ENCODE measurements around the gene MAPK8IP1. TPM values are rescaled to one million over a fixed set of nuclear protein-coding genes. Genes with fewer than 3 reads are reported as not detected.

MAPK8IP1 gene
- total RNA-seq, 1 experiment from 2014 or later: 24.0 TPM

DNA sequence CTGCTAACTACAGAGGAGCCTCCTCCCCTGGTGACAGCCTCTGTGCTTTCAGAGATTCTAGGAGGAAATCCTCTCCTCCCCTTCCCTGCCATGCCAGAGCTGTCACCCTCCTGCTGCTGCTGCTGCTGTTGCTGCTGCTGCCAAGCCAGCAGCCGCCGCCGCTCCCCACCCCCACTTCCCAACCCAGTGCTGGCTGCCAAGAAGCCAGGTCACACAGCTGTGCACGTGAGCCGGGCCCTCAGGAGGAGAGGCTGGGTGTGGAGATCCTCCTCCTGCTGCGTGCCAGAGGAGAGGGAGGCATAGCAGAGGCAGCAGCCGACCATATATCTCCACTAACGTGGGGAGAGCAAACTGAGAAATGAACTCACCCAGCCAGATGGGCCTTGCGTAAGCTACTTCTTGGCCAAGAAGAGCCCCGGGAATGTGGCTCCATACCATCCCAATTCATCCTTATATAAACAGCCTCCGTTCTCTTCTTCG, 25.8 kb upstream of the MAPK8IP1 start:
- DNase-seq (ENCODE audit: low read depth): no peak

DNA sequence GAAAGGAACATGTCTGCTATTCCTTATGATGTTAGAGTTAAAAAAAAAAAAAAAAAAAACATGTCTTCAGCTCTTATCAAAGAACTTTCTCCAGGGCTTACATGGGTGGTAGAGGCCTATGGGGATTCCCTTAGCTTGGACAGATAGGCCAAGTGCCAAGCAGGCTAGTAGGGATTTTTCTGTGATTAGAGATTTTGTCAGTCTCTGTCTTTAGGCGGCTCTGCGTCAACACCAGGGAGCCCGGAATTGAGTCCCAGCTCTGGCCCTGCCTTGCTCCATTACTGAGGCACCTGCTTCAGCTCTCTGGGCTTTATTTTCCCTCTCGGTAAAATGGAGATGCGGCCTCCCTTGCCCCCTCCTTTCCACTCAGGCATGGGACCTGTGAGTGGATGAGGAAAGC, 25.1 kb upstream of the MAPK8IP1 start:
- DNase-seq (ENCODE audit: low read depth): no peak

DNA sequence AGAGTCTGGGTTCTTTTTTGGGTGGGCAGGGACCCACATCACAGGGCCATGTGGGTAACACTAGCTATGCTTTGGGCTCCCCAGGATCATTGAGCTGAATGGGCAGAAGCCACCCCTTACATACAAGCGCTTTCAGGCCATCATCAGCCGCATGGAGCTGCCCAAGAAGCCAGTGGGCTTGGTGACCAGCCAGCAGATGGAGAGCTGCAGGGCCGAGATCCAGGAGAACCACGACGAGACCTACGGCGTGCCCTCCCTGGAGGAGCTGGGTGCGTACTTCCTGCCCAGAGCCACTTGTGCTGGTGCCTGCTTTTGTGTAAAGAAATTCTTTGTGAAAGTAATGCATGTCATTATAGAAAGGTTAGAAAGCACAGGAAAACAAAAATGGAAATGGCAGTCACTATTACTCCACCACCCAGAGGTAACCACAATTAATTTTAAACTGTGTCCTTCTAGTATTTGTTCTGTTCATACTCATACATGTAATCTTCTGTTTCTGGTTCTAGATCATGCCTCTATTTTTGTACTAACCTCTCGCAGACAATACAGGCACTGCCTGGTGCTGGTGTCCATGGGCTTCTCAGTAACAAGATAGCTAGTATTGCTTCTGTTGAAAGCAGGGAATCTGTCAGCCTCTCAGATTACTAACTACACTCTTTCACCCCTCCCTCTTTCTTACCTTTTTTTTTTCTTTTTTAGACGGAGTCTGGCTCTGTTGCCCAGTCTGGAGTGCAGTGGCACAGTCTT, 24.5 kb upstream of the MAPK8IP1 start:
- DNase-seq (ENCODE audit: low read depth): no peak

DNA sequence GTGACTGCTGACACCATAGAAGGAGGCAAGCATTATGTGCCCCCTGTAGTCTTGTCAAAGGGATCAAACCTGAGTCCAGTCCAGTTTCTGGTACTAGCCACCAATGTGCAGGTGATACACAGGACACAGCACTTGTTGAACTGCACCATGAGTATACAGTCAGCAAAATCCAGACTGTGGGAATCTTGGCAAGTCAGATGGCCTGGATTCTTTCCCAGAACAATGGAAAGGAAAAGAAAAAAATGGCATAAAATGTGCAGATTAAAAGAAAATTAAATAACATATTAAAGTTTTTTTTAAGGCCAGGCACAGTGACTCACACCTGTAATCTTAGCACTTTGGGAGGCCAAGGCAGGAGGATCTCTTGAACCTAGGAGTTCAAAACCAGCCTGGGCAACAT, 21.4 kb upstream of the MAPK8IP1 start:
- no peak for DNase-seq (ENCODE audit: low read depth)

DNA sequence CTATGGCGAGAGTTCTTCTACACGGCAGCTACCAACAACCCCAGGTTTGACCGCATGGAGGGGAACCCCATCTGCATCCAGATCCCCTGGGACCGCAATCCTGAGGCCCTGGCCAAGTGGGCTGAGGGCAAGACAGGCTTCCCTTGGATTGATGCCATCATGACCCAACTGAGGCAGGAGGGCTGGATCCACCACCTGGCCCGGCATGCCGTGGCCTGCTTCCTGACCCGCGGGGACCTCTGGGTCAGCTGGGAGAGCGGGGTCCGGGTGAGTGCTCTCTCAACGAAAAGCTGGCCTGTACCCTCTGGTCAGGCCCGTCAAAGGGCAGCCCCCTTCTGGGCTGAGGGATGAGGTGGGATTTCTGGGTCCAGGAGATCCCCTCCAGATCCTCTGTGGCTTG, 15.9 kb upstream of the MAPK8IP1 start:
- DNase-seq (ENCODE audit: low read depth): no peak

DNA sequence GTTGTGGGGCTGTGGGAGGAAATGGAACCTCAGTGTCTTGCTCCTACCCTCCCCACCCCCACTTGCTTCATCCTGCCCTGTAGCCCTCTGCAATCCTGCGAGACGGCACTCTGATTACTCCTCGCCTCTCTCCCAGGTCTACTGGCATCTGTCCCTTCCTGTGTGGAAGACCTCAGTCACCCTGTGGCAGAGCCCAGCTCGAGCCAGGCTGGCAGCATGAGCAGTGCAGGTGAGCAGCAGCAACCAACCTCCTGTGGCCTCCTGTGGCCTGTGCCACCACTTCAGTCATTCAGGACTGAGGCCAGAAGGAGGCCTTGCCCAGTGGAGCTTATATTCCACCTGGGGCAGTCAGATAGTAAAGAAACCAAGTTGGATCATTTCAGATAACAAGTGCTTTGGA, 14.7 kb upstream of the MAPK8IP1 start:
- no peak for DNase-seq (ENCODE audit: low read depth)

DNA sequence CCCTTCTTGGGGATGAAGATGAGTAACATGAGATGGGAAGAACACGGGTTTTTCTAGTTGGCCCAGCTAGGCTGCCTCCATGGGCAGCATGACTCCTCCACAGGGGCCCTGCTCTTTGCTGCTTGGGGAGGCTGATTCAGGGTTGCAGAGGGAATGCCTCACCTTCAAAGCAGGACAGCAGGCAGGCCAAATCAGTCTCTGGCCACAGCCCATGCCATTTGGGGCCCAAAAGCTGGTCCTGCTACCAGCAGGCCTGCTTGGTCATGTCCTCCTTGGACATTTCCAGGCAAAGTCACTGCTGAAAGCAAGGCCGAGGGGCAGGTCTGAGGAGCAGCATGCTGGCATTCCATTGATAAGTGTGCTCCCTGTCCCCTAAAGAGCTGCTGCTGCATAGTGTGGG, 13.8 kb upstream of the MAPK8IP1 start:
- DNase-seq (ENCODE audit: low read depth): no peak

DNA sequence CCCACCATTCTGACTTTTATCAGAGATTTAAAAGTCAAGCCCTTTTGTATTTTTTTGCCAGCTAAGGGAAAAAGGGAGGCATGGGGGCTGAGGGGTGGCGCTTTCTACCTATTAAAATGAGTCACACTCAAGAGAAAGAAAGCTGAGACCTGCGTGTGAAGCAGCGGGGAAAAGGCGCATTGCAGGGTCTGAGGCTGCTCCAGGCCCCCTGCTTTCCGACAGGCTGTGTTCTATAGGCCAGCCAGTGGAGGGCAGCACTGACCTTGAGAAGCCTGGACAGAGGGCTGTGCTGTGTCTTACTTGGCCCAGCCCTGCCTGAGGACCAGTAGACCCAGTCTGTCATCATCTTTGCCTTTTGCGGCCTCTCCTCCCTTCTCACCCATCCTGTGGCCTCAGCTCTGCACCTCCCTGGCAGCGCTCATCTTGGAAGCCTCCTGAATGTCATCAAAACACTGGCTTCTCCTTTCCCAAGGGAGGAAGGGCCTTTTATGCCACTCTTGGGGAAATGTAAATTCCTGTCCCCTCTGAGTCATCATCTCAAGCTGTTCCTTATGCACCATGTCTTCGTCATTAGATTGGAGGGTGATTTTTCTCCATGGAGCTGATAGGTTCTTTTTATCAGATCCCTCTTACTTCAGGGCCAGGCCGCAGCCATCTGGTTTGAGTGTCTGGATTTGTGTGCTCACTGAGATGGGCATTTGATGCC, 12.6 kb upstream of the MAPK8IP1 start:
- peak; percentile 95 for DNase-seq (ENCODE audit: low read depth)

DNA sequence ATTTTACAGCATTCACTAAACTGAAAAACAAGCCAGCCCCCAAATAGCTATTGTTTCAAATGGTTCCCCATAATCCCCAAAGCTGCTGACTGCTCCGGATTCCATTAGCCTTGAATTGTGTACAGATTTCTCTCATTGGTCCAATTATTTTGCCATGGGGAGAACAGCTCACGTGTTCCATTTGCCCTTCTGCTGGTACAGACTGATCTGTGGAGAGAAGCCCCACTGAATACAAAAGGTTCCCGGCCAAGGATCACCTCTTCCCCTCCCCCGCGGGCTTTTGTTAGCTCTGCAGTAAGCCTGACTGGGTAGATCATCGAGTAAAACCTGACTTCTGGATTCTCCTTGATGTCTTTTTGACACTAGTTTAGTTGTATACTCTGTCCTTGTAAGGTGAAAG, 9.1 kb upstream of the MAPK8IP1 start:
- DNase-seq (ENCODE audit: low read depth): no peak

DNA sequence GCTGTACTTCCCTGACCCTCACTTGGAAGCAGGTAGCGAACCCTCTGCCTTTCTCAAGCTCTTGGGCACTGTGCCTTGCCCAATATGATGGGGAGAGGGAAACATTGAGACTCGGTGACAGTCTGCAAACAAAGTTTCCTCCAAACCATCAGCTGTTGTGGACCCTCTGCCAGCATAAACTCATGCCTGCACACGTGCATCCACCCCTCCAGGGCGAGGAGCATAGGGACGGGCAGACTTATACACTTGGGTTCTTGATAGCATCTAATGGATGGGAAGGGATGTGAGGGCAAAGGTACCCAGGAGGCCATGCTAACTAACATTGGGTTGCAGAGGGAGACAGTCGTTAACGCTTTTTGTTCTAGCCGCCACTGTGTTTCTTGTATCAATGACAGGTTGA, 8.2 kb upstream of the MAPK8IP1 start:
- DNase-seq (ENCODE audit: low read depth): no peak

DNA sequence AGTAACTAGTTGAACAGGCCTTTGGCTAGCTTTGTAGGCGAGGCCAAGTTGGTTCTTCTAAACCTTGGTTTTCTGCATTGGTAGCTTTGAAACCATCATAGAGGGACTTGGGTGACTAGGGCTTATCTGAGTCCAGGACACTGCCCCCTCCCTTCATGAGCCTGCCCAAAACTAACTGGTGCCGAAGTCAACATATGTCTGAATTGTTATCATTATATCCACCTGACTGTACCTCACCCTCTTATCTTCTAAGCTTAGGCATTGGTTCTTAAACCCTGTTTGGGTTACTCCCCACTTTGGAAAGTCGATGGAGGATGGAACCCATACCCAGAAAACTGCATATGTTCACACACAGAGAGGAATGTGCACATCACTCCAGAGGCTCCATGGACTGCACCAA, 7.6 kb upstream of the MAPK8IP1 start:
- no peak for DNase-seq (ENCODE audit: low read depth)

DNA sequence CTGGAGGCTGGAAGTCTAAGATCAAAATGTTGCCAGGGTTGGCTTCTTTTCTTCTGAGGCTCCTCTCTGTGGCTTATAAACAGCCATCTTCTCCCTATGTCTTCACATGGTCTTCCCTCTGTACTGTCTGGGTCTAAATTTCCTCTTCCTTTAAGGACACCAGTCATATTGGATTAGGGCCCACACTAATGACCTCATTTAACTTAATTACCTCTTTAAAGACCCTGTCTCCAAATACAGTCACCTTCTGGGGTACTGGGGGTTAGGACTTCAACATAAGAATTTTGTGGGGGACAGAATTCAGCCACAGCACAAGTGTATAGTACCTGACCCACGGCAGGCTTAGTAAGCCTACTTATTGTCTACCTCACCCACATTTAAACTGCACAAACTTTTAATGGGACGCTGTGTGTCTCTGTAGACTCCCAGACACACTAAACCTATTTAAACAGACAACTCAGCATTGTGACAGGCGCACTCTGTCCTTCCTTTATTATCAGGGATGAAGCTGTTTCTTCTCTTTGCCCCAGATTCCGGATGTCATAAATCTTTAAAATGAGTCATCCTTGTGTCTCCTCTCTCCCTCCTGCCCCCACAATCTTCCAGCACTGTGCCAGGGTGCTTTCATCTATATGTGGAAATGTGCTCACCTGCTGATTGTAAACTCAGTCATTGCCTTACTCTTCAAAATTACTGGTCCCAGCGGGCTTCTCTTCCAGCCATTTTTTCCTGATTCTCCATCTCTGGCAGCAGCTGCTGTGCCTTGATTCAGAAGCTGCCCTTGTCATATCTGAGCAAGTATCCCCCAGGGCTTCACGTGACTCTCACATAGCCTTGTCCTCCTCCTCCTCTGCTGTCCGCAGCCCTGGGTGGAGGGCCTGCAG, 5.4 kb upstream of the MAPK8IP1 start:
- DNase-seq (ENCODE audit: low read depth): peak; percentile 90

DNA sequence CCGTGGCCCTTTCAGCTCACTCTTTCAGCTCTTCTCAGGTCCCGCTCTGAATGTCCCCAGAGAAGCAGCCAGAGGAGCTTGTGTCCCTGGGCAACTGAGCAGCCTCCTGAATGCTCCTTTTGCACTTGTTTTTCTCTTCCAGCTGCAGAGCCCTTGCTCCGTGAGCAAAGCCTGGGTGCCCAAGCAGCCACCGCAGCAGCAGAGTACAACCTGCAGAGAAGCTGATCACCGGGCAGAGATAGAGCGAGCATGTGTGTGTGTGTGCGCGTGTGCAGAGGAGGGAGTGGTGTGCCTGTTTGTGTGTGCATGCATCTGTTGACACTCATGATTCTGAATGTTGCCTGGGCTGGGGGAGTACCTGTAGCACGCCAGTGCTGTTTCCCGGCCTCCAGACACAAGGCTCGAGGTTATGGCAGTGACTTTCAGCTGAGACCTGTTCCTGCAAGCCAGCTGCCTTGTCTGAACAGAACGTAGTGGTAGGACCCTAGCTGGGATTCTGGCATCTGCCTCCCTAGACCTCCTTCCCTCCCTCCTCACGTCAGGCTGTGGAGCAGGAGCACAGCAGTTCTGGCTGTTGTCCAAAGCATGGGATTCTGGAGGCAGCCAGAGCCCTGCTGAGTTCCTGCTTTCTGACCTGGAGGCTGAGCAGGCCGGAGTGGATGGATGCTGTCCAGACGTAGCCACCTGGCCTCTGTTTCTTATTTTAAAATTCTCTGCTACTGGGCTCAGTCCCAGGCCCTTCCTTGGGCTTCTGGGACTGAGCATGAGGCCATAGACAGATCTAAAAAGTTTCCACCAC, 4.5 kb upstream of the MAPK8IP1 start:
- DNase-seq (ENCODE audit: low read depth): no peak

DNA sequence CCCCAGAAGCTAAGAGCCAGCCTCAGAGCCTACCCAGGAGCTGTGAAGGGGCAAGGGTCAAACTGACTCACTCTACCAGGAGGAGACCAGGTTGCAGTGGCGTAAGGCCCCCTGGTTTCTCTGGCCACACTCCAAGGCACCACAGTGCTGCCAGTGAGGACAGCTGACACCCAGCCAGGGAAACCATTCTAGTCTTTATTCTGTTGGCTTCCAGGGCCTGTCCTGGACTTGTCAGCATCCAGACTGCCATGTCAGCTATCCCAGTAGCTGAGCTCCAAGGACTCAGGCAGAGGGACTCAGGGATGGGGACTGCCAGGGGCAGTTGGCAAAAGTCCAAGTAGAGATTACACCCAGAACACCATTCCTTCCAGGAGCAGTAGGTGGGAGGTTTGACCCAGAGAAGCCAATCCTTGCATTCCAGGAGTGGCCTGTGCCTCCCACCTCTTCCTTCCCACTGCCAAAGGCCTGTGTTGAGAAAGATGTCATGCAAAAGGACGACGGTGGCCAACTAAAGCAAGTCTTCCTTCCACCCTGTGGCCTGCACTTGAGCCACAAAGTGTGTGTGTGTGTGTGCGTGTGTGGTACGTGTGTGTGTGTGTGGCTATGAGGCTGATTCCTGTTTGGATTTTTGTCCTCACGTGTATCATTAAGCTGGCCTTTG, 3.6 kb upstream of the MAPK8IP1 start:
- DNase-seq (ENCODE audit: low read depth): peak; percentile 33

DNA sequence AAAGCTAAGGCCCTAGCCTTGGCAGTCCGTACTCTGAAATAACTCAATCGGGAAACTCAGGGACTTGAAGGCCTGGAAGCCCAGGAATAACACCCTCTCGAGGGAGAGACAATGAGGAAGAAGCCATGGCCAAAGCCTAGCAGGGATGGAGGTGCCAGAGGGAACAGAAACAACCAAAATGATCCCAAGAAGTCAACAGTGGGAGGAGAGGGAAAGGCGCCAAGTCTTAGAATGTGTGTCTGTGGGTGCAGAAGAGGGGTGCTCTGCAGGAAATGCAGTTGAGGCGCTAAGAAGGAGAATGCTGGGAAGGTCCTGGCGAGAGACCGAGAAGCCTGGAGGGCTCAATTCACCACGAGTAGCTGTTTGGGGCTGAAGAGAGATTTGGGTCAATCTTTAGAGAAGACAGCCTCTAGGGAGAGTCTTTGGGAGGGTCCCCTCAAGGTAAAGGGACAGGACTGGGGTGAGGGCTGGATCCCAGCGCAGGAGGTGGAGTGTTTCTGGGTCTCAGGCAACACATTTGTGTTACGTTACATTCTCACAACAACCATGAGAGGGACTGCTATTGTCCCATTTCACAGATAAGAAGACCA, 760 bp upstream of the MAPK8IP1 start:
- no peak for DNase-seq (ENCODE audit: low read depth)

DNA sequence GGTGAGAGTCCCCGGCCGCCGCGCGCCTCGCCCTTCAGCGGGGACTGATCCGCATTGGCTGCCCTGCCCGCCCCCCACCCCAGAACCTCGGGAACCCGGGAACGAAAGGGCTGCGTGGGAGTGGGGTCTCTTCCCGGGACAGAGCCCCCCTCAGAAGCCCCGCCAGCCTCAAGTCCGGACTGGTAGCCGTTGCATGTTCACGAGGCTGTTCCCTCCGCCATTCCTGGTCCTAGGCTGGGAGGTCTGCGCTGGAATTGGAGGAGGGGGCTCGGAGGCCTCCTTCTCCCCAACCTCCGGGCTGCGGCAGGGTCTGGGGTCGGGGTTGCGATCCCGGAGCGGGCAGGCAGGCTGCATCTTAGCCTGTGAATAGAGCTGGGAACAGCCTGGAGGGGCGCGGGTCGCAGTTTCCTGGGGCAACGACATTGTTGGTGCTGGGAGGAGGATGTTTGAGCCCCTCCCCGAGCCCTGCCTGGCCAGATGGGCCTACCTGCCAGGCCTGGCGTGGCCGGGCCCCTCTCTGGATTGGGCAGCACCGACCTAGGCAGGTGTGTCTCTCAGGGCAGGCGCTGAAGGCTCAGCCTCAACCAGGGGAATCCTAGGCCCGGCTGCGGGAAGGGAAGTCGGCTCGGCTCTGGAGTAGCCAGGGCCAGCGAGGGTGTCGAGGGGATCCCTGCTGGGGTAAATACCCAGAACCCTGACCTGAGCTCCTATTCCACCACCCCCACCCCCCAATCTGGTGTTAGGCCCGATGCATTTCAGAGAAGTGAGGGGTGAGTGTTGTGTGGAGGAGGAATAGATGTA, 670 bp downstream of the MAPK8IP1 start:
- no peak for DNase-seq (ENCODE audit: low read depth)

DNA sequence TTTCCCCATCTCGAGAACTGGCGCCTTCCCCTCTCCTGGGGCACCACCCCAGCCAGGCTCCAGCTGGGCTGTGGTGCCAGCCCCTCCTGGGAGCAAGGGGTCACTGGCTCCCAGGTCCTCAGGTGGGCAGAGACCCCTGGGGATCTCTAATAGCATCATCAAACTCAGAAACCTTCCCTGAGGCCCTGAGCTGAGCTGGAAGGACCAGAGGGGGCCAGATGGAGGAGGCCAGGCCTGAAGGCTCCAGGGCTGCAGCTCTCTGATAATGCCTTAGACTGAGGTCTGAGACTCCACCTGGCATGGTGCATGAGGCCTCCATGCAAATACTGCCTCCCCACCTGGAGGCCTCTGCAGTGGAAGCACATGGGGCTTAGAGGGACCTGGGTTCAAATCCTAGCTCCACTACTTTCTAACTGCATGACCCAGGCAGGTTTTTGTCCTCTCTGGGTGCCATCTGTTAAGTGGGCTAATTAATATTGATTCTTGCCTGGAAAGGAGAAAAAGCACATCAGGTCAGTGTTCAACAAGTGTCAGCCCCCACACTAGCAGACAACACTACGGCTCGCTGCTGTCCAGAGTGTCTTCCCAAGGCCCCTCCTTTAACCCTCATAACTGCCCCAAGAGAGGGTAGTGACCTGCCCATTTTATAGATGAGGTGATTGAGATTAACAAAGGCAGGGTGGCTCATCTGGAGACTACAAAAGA, 1.5 kb downstream of the MAPK8IP1 start:
- no peak for DNase-seq (ENCODE audit: low read depth)

DNA sequence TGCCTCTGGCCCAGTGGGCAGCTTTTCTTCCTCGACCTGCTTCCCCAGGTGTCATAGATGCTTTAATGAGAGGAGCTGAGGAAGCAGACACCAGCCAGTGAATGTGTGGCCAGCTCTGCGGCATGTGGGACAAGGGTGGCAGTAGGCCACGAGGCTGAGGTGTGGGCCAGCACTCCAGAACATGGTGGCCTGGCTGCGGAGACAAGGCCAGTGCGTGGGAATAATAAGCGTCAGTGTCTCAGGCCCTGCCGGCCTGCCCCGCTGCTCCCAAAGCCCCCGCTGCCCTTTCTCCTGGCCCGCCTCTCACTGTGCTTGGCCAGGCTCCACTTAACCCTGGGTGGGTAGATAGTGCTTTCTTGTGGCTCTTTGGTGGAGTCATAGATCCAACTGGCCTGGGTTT, 2.1 kb downstream of the MAPK8IP1 start:
- DNase-seq (ENCODE audit: low read depth): no peak

DNA sequence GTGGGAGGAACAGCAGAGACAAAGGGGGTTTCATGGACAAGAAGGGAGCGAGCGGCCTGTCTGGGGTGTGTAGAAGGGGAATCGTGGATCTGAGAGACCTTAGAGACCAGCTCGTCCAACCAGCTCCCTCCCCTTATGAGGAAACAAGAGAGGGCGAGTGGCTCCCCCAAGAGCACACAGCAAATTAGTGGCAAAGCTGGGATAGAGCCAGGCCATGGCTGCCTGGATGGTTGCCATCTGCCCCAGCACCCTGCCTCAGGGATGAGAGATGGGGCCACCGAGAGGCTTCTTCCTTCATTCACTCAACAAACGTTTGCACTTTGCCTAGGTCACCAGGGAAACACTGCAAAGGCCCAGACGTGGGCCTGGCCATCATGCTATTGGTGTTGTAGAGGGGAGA, 4.1 kb downstream of the MAPK8IP1 start:
- no peak for DNase-seq (ENCODE audit: low read depth)
